ENCODE results near the gene DTYMK. TPM values are rescaled to one million over a fixed set of nuclear protein-coding genes. Genes with fewer than 3 reads are reported as not detected.
A peak's percentile ranks its signal among the peaks of the same experiment; 100 is the strongest.

DTYMK gene
- total and polyA plus RNA-seq, 2 of the 8 experiments (the other 6 are each of a cell fraction or from before 2014, with no cell fraction given) = 58.3 to 69.9 TPM

DNA sequence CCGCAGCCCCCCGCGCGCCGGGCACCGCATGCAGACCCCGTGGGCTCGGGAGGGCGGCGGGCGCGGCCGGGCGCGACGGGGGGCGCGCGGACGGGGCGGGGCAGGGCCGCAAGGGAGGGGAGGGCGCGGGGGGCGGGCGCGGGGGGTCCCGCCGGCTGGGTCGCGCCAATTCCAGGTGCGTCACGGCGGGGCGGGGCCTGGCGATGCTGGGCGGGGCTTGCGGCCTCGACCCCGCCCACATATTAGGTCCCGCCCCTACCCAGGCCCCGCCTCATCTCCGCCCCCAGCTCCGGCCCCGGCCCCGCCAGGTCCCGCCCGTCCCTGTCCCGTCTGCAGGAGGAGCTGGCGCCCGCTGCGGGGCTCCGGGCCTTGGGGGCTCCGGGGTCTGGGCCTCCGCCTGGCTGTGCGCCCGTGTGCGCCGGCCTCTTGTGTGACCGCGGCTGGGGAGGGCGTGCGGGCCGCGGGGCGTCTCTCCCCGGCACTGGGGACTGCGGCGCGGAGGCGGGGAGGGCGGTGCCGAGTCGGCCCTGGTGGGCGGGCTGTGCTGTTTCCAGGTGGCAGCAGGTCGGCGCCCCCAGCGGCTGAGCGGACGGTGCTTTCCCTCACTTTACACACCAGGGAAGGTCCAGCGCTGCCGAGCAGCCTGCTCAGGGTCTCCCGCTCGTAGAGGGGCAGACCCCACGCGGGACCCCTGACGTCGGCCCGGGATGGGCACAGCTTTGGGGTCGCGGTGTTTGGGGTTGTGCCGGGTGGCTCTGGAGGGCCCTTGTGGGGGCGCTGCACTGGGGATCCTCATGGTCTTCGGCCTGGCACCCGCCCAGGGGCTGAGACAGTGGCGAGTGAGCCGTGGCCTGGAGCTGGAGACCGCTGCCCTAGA, 15.8 kb upstream of the DTYMK start (continued):
- TF ChIP-seq HDAC2 (IDR thresholded peaks at IDR 0.05; ENCODE audit: borderline replicate concordance in 1 of 2, low read depth in 2 of 2, low read length in 2 of 2) (no peak), CBX8 (IDR thresholded peaks at IDR 0.05; ENCODE audit: borderline replicate concordance, low read depth, low read length) (no peak), YY1 (IDR thresholded peaks at IDR 0.05; ENCODE audit: low read depth, low read length) (0 out of 2 replicates have a peak, but pooled peaks have one; percentile 8), SP1 (IDR thresholded peaks at IDR 0.05; ENCODE audit: low read depth, low read length) (0 out of 2 replicates have a peak, but pooled peaks have one; percentile 32), TCF12 (IDR thresholded peaks at IDR 0.05; ENCODE audit: low read depth, low read length) (0 out of 2 replicates have a peak, but pooled peaks have one; percentile 11), CREB1 (IDR thresholded peaks at IDR 0.05) (peak; percentile 26; the same call in 1 of the 2 replicates), POLR2AphosphoS5 (IDR thresholded peaks at IDR 0.05; ENCODE audit: low read depth, low read length) (peak; percentile 55; the same call in 1 of the 2 replicates), NRF1 (IDR thresholded peaks at IDR 0.05; ENCODE audit: low read depth, low read length) (no peak), GTF2F1 (IDR thresholded peaks at IDR 0.05; ENCODE audit: borderline replicate concordance, low read depth, low read length) (no peak)
- TF ChIP-seq, protein P1, sequence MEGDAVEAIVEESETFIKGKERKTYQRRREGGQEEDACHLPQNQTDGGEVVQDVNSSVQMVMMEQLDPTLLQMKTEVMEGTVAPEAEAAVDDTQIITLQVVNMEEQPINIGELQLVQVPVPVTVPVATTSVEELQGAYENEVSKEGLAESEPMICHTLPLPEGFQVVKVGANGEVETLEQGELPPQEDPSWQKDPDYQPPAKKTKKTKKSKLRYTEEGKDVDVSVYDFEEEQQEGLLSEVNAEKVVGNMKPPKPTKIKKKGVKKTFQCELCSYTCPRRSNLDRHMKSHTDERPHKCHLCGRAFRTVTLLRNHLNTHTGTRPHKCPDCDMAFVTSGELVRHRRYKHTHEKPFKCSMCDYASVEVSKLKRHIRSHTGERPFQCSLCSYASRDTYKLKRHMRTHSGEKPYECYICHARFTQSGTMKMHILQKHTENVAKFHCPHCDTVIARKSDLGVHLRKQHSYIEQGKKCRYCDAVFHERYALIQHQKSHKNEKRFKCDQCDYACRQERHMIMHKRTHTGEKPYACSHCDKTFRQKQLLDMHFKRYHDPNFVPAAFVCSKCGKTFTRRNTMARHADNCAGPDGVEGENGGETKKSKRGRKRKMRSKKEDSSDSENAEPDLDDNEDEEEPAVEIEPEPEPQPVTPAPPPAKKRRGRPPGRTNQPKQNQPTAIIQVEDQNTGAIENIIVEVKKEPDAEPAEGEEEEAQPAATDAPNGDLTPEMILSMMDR (IDR thresholded peaks at IDR 0.05; ENCODE audit: control extremely low read depth in 1 of 3, insufficient read depth in 1 of 3, low read depth in 1 of 3, low read length in 3 of 3) = peak; percentile 60 to 76 (median 73)
- TF ChIP-seq, protein P2, sequence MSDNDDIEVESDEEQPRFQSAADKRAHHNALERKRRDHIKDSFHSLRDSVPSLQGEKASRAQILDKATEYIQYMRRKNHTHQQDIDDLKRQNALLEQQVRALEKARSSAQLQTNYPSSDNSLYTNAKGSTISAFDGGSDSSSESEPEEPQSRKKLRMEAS (IDR thresholded peaks at IDR 0.05) = 0 out of 2 replicates have a peak, but pooled peaks have one; percentile 24
- TF ChIP-seq, protein P3, sequence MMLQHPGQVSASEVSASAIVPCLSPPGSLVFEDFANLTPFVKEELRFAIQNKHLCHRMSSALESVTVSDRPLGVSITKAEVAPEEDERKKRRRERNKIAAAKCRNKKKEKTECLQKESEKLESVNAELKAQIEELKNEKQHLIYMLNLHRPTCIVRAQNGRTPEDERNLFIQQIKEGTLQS (IDR thresholded peaks at IDR 0.05; ENCODE audit: insufficient read depth, low read depth, low read length) = no peak
